ENCODE results near the gene CNNM3.

The CNNM3 gene

DNA sequence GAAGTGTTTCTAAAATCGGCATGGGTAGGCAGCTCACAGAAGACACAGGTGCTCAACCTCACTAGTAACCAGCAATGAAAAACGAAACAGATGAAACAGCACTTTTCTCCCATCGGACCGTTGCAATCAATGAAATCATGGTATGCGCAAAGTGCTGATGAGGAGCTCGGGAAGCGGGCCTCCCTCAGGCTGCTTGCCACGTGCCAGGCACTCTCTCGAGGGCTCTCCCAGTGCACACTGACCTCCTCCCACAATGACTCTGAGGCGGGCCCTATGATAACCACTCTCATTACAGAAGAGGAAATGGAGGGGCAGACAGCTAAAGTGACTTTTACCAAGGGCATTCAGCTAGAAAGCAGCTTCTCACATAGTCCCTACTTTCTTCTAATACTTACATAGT is 31.5 kb downstream of the CNNM3 start:
- no peaks in the 10 kb centered on the region; the same call in 1 of the 2 replicates for H4K20me1 ChIP-seq
- peaks cover 99% of the 10 kb centered on the region for H3K36me3 ChIP-seq
- no peak for TF ChIP-seq Cebpa-rat (IDR thresholded peaks at IDR 0.05)
- no peak overlapping the region for H3K27ac ChIP-seq
- H3K9me3 ChIP-seq, result no peaks in the 10 kb centered on the region
- H3K4me2 ChIP-seq, result no peak overlapping the region
- H3K27me3 ChIP-seq, result peaks cover 2% of the 10 kb centered on the region; the same call in 1 of the 2 replicates
- H3K4me1 ChIP-seq, result peaks cover 6% of the 10 kb centered on the region; the same call in 1 of the 2 replicates
- H3K4me3 ChIP-seq, result no peak overlapping the region
- H3K9ac ChIP-seq, result no peak overlapping the region

DNA sequence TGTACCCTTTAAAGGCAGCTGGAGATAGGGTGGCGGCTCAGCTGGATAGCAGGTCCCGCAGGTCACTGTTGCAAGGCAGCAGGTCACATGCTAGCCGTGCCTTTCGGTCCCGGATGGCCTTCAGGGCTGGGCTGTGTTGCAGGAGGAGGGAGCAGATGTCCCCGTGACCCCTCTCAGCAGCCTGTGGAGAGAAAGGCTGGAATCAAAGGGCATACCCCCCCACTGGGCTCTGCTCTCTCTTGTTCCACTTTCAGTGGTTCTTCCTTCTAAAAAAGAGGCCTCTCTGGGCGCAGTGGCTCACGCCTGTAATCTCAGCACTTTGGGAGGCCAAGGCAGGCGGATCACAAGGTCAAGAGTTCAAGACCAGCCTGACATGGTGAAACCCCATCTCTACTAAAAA is 32.2 kb downstream of the CNNM3 start:
- peaks cover 2% of the 10 kb centered on the region; the same call in 1 of the 2 replicates for H3K27me3 ChIP-seq
- TF ChIP-seq Cebpa-rat (IDR thresholded peaks at IDR 0.05), result no peak
- H3K4me2 ChIP-seq, result peak overlapping the region; percentile 9; the same call in 1 of the 2 replicates
- H3K27ac ChIP-seq, result no peak overlapping the region
- no peak overlapping the region for H3K9ac ChIP-seq
- peaks cover 6% of the 10 kb centered on the region; the same call in 1 of the 2 replicates for H3K4me1 ChIP-seq
- no peaks in the 10 kb centered on the region; the same call in 1 of the 2 replicates for H4K20me1 ChIP-seq
- H3K4me3 ChIP-seq, result no peak overlapping the region
- H3K9me3 ChIP-seq, result no peaks in the 10 kb centered on the region
- H3K36me3 ChIP-seq, result peaks cover 99% of the 10 kb centered on the region

DNA sequence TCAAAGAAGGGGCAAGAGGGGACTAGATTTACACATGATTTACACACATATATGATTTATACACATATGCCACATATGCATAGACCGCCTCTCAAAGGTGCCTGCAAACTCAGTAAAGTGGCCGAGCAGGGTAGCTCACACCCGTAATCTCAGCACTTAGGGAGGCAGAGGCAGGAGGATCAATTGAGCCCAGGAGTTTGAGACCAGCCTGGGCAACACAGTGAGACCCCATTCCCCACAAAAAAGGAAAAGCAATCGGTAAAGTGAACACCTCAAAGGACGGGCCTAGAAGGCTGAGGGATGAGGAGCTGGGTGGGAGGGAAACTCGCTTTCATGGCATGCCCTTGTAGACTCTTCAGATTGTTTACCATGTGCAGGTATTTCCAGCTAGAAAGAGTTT is 36.6 kb downstream of the CNNM3 start:
- H3K27ac ChIP-seq, result no peak overlapping the region
- H3K9me3 ChIP-seq, result no peaks in the 10 kb centered on the region
- H3K27me3 ChIP-seq, result no peaks in the 10 kb centered on the region
- H3K4me2 ChIP-seq, result no peak overlapping the region
- H3K36me3 ChIP-seq, result peaks cover 73% of the 10 kb centered on the region
- no peak overlapping the region for H3K4me3 ChIP-seq
- no peak for TF ChIP-seq Cebpa-rat (IDR thresholded peaks at IDR 0.05)
- H3K9ac ChIP-seq, result no peak overlapping the region
- peaks cover 31% of the 10 kb centered on the region for H3K4me1 ChIP-seq
- peaks cover 23% of the 10 kb centered on the region for H4K20me1 ChIP-seq

DNA sequence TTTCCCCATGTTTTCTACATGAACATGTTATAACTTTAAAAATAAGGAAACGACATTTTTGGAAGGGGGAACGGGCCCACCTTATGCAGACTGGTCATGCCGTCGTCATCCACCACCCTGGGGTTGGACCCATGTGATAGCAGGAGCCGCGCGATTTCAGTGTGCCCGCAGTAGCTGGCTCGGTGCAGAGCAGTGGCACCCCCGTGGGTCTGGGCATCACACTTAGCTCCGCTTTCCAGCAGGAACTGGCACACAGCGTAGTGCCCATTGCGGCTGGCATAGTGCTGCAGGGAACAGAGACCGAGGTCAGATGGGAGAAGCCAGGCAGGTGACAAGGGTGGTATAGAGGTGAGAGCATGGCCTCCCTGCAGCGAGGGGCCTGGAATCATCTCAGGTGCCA is 37.3 kb downstream of the CNNM3 start:
- H3K4me3 ChIP-seq, result no peak overlapping the region
- peaks cover 29% of the 10 kb centered on the region for H3K4me1 ChIP-seq
- no peaks in the 10 kb centered on the region for H3K27me3 ChIP-seq
- H3K9ac ChIP-seq, result no peak overlapping the region
- H3K36me3 ChIP-seq, result peaks cover 67% of the 10 kb centered on the region
- no peak overlapping the region for H3K27ac ChIP-seq
- H4K20me1 ChIP-seq, result peaks cover 23% of the 10 kb centered on the region
- no peaks in the 10 kb centered on the region for H3K9me3 ChIP-seq
- H3K4me2 ChIP-seq, result no peak overlapping the region
- TF ChIP-seq Cebpa-rat (IDR thresholded peaks at IDR 0.05), result no peak

DNA sequence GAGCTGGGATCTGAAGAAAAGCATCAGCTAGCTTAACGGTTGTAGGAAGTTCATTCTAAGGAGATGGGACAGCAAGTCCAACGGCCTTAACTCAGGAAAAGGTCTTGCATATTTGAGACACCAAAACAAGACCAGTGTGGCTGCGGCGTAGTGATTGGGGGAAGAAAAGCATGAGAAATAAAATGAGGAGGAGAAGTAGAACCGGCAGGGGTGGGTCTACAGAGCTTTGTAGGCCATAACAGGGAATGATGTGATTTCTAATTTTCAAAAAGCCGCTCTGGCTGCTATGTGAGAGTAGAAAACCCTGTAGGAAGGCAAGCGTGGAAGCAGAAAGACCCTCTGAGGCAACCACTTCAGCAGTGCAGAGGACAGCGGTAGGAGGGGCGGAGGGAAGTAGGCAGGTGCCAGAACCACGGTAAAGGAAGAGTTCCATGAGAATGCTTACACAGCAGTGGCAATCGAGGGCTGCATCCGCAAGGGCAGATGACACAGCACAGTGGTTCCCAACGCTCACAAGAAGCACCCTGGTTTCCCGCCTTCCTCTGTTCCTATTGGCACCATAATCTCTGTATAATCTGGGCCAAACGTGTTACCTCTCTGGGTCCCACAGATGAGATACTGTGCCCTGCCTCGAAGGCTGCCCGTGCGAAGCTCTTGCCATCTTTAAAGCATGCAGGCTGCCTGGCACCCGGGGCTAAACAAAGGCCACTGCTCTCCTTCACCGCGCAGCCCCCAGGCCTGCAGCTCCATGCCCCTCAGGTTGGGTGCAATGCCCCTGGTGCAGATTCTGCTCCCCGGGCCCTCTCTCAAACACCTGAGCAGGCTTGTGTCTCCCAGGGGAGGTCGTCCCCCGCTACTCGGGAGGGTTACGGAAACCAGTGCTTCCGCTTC is 41.0 kb downstream of the CNNM3 start:
- Histone ChIP-seq H3K4me3 (peak overlapping the region; percentile 77), H3K27ac (peak overlapping the region; percentile 93), H3K4me1 (peaks cover 65% of the 10 kb centered on the region), H3K36me3 (peaks cover 53% of the 10 kb centered on the region), H4K20me1 (peaks cover 48% of the 10 kb centered on the region), H3K9ac (peak overlapping the region; percentile 90), H3K9me3 (no peaks in the 10 kb centered on the region), H3K27me3 (no peaks in the 10 kb centered on the region), H3K4me2 (peak overlapping the region; percentile 83)
- TF ChIP-seq Cebpa-rat (IDR thresholded peaks at IDR 0.05), result no peak

DNA sequence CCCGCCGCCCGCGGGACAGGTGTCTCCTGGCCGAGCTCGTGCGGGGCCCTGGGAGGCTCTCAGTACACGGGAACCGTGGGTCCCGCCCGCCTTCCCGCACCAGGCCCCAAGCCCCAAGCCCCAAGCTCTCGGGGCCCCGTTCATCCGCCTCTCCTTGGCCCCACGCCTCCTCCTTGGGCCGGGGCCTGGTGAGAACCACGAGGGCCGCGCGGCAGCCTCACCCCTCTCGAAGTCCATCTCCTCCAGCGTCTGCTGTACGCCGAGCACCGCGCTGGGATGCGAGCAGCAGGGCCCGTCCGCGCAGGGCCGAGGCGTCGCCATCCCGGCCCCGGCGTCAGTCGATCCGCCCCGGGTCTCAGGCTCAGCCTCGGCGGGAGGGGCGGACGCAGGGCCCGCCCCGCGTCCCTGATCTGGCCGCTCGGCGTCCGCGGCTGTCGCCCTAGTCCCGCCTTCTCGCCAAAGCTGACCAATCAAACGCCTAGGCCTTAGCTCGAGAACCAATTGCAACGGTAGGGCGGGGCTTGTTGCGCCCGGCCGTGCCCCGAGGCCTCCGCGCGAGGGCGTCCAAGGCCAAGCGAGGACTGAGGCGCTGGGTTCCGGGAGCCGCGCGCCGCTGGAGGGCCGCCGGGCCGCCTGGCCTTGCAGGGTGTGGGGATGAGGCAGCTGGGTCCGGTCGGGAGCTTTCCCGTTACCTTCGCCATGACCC is 41.8 kb downstream of the CNNM3 start, which contains the start of gene ANKRD39:
ANKRD39 (minus strand) TSS at position 350 of the 706 bp plus-strand sequence; CDS start at position 321, 29 bp downstream.
- Histone ChIP-seq H3K9me3 (no peaks in the 10 kb centered on the region), H3K4me1 (peaks cover 73% of the 10 kb centered on the region), H3K27ac (peak within 1 kb of the TSS; percentile 93), H3K36me3 (peaks cover 47% of the 10 kb centered on the region), H3K27me3 (no peaks in the 10 kb centered on the region), H3K4me3 (peak within 1 kb of the TSS; percentile 77), H4K20me1 (peaks cover 48% of the 10 kb centered on the region), H3K9ac (peak within 1 kb of the TSS; percentile 90), H3K4me2 (peak within 1 kb of the TSS; percentile 83)
- TF ChIP-seq Cebpa-rat (IDR thresholded peaks at IDR 0.05), result no peak

DNA sequence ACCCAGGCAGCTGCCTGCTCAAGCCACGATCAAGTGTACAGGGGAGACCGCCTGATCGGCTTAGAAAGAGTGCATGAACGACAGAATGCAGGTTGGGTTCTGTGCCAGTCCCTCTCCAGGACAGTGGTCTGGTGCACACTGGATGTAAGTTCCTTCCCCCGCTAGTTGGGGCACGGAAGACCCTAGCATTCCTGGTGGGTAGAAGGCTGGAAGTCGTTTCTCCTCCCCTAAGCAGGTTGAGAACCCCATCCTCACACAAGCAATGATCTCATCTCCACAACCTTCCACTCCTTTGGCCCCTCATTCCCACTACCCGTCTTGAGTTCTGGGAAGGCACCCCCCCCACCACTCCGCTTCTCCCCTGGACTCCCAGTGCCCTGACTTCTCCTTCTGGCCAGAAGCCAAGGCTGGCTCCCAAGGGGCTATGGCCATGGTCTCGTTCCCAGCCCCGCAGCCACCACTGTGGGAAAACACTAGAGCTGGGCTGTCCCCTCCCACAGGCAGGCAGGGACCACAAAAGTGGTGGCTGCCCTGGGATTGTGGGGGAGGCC is 43.1 kb downstream of the CNNM3 start:
- Histone ChIP-seq H3K36me3 (peaks cover 47% of the 10 kb centered on the region), H3K27ac (peak overlapping the region; percentile 68), H3K4me1 (peaks cover 87% of the 10 kb centered on the region), H3K27me3 (no peaks in the 10 kb centered on the region), H3K4me3 (peak overlapping the region; percentile 77), H4K20me1 (peaks cover 60% of the 10 kb centered on the region), H3K9ac (peak overlapping the region; percentile 90), H3K9me3 (no peaks in the 10 kb centered on the region), H3K4me2 (peak overlapping the region; percentile 77)
- no peak for TF ChIP-seq Cebpa-rat (IDR thresholded peaks at IDR 0.05)

DNA sequence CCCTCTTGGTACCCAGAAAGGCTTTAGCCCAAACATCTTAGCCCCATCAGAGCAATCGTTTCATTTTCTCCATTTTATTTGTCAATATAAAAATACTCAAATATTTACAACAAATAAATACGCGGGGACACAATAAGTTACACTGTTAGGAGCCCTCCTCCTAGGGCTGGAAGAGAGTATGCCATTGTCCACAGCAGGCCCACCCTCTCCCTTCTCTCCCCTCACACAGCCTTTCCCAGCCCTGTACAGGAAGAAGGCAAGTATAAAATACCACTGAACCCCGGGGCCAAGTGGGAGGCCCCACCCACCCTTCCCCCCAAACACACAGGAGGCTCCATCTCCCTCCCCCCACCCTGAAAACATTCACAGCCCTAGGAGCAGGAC is 43.6 kb downstream of the CNNM3 start:
- H3K36me3 ChIP-seq, result peaks cover 47% of the 10 kb centered on the region
- H3K4me1 ChIP-seq, result peaks cover 92% of the 10 kb centered on the region
- peak overlapping the region; percentile 90 for H3K9ac ChIP-seq
- TF ChIP-seq Cebpa-rat (IDR thresholded peaks at IDR 0.05), result no peak
- peak overlapping the region; percentile 99 for H3K4me2 ChIP-seq
- no peaks in the 10 kb centered on the region for H3K27me3 ChIP-seq
- H4K20me1 ChIP-seq, result peaks cover 60% of the 10 kb centered on the region
- H3K9me3 ChIP-seq, result no peaks in the 10 kb centered on the region
- H3K4me3 ChIP-seq, result no peak overlapping the region
- H3K27ac ChIP-seq, result peak overlapping the region; percentile 68

DNA sequence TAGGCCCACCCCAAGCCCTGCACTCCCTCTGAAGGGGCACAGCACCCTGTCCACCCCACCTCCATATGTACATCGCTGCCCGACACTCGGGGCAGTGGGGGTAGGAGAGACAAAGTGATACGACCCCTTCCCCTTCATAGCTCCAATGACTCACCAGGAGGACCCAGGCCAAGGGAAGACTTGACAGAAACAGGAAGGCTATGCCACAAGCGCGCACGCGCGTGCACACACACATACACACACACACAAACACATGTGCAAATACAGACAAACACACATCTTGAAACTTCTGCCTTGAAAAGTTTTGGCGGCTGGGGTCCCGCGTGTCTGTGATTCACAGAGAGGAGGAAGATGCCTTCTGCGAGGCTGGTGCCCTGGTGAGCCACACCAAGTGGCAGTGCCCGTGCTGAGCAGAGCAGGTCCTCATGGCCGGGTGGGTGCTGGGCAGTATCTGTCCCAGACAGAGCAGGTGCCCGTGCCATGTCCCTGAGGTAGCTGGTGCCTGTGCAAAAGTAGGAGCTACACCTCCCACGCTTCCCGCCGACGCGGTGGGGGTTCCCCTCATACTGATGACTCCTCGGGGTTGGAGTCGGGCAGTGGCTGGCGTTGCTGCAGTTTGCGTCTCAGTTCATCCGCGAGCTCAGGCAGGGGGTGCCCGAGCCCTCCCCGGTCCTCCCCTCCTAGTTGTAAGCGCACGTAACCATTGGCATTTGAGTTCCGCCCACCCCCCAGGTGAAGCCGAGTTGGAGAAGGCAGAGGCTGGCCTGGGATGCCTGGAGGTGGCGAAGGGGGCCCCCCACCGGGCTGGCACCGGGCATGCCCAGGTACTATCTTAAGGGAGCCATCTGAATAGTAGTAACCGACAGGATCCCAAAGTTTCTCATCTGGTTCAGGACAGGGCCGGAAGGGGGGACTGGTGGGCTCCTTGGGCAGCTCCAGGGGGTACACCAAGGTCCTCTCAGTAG is 44.3 kb downstream of the CNNM3 start:
- no peak for TF ChIP-seq Cebpa-rat (IDR thresholded peaks at IDR 0.05)
- Histone ChIP-seq H3K4me1 (peaks cover 92% of the 10 kb centered on the region), H3K4me2 (peak overlapping the region; percentile 99), H3K9me3 (no peaks in the 10 kb centered on the region), H4K20me1 (peaks cover 60% of the 10 kb centered on the region), H3K9ac (peak overlapping the region; percentile 71), H3K27ac (peak overlapping the region; percentile 99), H3K27me3 (no peaks in the 10 kb centered on the region), H3K4me3 (peak overlapping the region; percentile 58), H3K36me3 (peaks cover 50% of the 10 kb centered on the region)

Measured in BLaER1 (cell line).